ENCODE results near the gene HSPA12B.

Gene HSPA12B

GRCh38 chr20:3730803-3731672 is 1.4 kb upstream of the HSPA12B start:
- DNase-seq: no peak

GRCh38 chr20:3731944-3732326 is 550 bp upstream of the HSPA12B start:
- no peak for DNase-seq

DNA sequence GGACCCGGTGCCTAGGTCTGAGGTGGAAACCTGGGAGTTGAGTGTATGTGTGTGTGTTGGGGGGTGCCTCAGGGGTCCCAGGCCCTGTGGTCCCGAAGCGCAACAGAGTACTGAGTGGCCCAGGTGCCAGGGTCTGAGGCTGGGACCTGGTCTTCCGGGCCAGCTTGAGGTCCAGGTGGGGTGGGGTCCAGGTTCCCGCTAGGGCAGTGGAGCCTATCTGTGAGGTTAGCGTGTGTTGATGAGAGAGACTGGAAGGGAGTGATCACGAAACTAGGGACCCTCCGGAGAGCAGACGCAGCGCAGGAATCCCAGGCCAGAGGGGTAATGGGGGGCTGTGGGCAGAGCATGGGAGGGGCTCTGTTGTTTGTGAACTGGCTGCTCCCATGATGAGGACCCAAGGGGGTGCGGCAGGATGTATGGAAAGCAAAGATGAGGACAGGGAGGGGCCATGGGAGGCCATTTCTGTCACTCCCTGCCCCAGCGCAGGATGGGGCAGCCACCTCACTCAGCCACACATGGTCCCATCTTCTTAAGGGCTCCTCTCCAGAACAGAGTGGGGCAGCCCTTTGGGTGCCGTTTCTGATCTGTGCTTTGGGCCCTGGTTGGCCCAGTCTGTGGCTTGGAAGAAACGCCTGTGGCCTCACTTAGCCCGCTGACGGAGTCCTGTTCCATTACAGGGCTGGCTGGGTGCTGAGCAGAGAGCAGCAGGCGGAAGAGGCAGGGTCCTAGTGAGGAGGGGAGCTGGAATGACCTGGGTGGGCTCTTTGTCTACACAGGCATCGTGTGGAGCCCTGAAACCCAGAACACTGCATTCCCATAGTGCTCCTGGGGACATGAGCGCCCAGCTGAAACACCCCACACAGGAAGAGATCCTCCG is 872 bp downstream of the HSPA12B start:
- peak; percentile 51 for DNase-seq

- no peak for DNase-seq
These were observed 1.8 kb downstream of the HSPA12B start for GRCh38 chr20:3734111-3734843.

DNA sequence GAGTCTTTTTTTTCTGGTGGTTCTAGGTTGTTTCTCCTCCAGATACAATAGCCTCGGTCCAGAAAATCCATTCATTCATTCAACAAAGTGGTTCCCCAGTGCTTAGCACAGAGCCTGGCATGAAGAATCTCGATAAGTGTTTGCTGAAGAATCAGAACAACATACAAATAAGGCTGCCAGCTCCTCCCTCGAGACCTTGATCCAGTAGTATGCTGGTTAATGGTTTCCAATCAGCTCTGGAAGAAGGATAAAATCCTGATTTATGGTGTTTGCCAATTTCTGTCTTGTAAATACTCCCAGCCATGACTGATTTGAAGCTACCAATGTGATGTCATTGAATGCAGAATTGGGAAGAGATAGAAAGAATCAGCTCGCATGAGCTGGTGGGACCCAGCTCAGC is 3.3 kb downstream of the HSPA12B start:
- DNase-seq: no peak

GRCh38 chr20:3738111-3739053 is 5.9 kb downstream of the HSPA12B start:
- DNase-seq: no peak

DNA sequence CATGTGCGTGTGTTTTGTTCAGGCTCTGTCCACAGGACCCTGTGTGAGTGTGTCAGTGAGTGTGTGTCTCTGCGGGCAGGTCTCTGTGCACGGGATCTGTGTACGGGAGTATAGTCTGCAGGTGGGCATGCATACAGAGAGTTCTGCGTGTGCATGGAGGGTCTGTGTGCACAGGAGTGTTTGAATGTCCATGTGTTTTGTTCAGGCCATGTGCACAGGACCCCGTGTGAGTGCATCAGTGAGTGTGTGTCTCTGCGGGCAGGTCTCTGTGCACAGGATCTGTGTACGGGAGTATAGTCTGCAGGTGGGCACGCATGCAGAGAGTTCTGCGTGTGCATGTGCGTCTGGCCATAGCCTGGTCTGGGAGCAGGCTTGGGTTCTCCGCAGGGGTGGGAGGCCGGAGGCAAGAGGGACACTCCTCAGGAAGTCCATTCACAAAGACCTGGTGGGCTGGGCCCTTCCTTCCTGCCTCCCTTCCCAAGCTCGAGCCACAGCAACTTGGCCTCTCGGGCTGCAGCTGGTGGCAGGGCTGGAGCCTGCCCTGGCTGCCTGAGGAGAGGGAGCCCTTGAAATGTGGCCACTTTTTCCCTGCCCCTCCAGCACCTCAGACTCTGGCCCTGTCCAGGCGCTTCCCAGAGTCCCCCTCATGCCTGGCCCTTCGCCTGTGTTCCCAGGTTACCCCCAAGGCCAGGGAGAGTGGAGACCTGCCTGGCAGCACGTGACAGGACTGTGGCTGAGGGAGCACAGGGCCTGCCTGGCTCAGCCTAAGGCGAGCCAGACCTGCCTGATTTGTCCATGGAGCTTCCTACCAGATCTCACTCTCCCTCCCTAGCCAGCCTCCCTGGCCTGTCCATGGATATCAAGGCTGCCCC is 6.8 kb downstream of the HSPA12B start:
- DNase-seq: no peak

GRCh38 chr20:3739926-3740451 is 7.5 kb downstream of the HSPA12B start:
- DNase-seq: no peak

DNA sequence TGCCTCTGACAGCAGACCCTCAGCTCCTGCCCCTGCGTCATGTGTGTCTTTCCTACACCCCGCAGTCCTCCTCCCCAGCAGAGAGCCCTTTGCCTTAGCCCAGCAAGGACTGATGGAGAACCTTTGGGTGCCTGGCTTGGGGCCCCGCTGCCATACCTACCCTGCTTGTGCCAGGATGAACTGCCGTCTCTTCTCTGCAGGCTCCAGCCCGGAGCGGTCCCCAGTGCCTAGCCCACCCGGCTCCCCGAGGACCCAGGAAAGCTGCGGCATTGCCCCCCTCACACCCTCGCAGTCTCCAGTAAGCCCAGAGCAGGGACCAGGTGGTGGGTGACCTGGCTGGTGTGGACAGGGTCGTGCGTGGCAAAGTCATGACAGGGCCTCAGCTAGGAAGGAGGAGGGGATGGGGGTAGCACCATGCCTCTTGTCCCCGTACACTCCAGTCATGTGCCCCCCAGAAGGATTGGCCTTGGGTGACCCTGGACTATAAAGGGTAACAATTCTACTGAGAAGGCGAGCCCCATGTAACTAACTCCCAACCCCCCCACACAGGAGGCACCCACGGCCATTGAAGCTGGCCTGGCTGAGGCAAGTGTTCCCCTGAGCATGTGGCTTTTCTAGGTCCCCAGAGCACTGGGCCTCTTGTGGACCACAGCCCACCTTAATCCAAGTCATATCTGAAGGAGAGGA is 8.3 kb downstream of the HSPA12B start:
- no peak for DNase-seq

- DNase-seq: no peak
These were observed 9.5 kb downstream of the HSPA12B start for GRCh38 chr20:3741836-3742458.

DNA sequence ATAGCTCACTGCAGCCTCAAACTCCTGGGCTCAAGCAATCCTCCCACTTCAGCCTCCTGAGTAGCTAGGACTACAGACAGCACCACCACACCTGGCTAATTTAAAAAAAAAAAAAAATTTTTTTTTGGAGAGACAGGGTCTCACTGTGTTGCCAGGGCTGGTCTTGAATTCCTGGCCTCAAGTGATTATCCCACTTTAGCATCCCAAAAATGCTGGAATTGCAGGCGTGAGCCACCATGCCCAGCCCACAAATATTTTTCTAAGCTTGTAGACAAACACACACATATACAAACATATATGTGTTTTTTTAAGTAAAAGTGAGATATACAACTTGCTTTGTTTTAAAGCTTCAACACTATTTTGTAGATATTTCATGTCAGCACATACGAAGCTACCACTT is 10.8 kb downstream of the HSPA12B start:
- DNase-seq: no peak

- DNase-seq: no peak
These were observed 11.6 kb downstream of the HSPA12B start for GRCh38 chr20:3744037-3744436.

DNA sequence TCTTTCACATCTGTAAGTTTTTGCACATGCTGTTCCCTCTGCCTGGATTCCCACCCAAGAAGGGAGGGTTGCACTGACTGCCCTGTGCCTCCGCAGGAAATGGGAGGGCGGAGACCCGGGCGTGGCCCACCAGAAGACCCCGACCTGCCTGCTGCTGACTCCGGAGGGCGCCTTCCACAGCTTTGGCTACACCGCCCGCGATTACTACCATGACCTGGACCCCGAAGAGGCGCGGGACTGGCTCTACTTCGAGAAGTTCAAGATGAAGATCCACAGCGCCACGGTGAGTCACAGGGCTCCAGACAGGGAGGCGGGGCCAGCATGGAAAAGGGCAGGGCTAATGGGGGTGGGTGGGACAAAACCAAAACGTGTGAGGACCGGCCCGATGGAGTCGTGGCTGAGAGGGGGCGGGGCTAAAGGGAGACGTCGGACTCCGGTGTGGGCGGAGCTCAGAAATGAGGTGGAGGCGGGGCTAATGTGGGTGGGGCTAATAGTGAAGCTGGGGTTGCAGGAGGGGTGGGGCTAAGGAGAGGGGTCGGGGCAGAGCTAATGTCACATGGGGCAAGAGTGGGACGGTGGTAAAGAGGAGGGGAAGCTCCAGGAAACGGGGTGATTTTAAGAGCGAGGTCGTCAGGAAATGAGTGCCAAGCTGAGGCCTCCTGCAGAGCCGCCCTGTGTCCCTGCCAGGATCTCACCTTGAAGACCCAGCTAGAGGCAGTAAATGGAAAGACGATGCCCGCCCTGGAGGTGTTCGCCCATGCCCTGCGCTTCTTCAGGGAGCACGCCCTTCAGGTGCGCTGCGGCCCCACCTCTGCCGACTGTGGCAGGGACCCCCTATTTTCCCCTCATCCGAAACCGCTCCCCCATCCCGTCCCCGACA is 12.6 kb downstream of the HSPA12B start:
- DNase-seq: peak; percentile 45

DNA sequence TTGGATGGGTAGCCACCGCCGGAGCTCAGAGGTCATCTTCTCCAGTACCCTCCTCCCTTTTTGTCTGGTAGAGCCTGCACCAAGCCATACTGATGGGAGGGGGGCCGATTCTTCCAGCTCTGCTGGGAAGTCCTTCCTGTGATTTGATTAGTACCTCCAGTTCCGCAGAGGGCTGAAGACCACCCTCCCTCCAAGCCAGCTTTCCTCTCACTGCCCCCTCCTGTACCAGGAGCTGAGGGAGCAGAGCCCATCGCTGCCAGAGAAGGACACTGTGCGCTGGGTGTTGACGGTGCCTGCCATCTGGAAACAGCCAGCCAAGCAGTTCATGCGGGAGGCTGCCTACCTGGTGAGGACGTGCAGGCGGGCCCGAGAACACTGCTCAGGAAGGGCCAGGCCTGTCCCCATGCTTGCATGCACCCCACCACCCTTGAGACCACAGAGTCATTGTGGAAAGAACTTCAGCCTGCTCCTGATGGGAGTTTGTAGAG is 13.2 kb downstream of the HSPA12B start:
- DNase-seq: peak; percentile 22

DNA sequence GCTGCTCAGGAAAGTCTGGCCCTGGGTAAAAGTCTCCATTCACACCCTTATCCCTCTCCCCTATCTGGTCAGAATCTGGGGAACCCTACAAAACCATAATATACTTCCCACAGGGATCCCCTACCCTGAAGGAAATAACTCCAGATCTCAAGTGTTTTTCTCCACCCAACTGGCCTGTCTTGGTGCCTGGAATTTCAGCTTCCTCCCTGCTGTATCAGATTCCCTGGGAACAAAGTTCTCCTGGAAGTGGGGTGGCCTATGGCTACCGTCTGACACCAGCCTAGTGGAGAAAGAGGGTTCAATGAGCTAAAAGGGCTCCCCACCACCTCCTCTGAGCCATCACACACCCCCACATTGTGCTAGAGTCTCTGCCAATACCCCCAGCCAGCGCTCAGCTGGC is 15.0 kb downstream of the HSPA12B start:
- no peak for DNase-seq

GRCh38 chr20:3748073-3748472 is 15.6 kb downstream of the HSPA12B start:
- DNase-seq: peak; percentile 30

- DNase-seq: peak; percentile 22
These were observed 16.7 kb downstream of the HSPA12B start for GRCh38 chr20:3749087-3749688.
